DND-41 (cell line): ENCODE measurements around the gene CYSLTR2.

Source experiments
- ATAC-seq: fragments of 200-7000 bp; cut with Tn5 transposase; 3 replicates; pipeline ENCODE4 v1.9.1; 2021; ENCODE audit warnings: low read depth; ENCODE audit not compliant: insufficient read depth
- DNase-seq: peaks from one replicate; pipeline ENCODE4 v3.0.0-alpha.2; 2020
- H2AFZ ChIP-seq: 2 replicates; pipeline ENCODE4 v1.6.0; 2012; ENCODE audit warnings: low read depth, low read length
- H3K27ac ChIP-seq: 2 replicates; pipeline ENCODE4 v1.5.1; 2012; ENCODE audit warnings: low read length, inconsistent platforms
- H3K27me3 ChIP-seq: fragments of 200-600 bp; sonication (generic); 2 replicates; pipeline ENCODE4 v1.6.0; 2012; ENCODE audit warnings: low read length, mild to moderate bottlenecking, inconsistent platforms; ENCODE audit not compliant: insufficient read depth, poor library complexity
- H3K36me3 ChIP-seq: 2 replicates; pipeline ENCODE4 v1.5.1; 2012; ENCODE audit warnings: low read length, inconsistent platforms; ENCODE audit not compliant: insufficient read depth
- H3K4me1 ChIP-seq: 2 replicates; pipeline ENCODE4 v1.5.1; 2012; ENCODE audit warnings: mild to moderate bottlenecking, low read length; ENCODE audit not compliant: insufficient read depth
- H3K4me2 ChIP-seq: 2 replicates; pipeline ENCODE4 v1.6.0; 2012; ENCODE audit warnings: mild to moderate bottlenecking, moderate library complexity, low read length, inconsistent platforms; ENCODE audit not compliant: insufficient read depth
- H3K4me3 ChIP-seq, 2 experiments: fragments of 200-600 bp in 1 of 2; shearing (Covaris generic) in 1 of 2; 2 replicates each; pipeline ENCODE4 v1.5.1; 2012 to 2016; ENCODE audit warnings: inconsistent platforms in 2 of 2, low read length in 2 of 2, mild to moderate bottlenecking in 2 of 2, low read depth in 1 of 2, moderate library complexity in 1 of 2
- H3K79me2 ChIP-seq: 2 replicates; pipeline ENCODE4 v1.6.0; 2012; ENCODE audit warnings: low read length, inconsistent platforms; ENCODE audit not compliant: insufficient read depth
- H3K9ac ChIP-seq: 2 replicates; pipeline ENCODE4 v1.6.0; 2012; ENCODE audit warnings: low read depth, mild to moderate bottlenecking, inconsistent platforms, low read length, moderate library complexity
- H3K9me3 ChIP-seq: 2 replicates; pipeline ENCODE4 v1.5.1; 2012; ENCODE audit warnings: low read length, moderate library complexity, mild to moderate bottlenecking, inconsistent platforms; ENCODE audit not compliant: insufficient read depth, severe bottlenecking
- H4K20me1 ChIP-seq: 2 replicates; pipeline ENCODE4 v1.6.0; 2012; ENCODE audit warnings: low read length; ENCODE audit not compliant: insufficient read depth
- EZH2 ChIP-seq: IDR thresholded peaks from 3 replicates; pipeline ENCODE4 v1.6.1; 2012; ENCODE audit warnings: borderline replicate concordance, low read depth, mild to moderate bottlenecking, moderate library complexity, low read length, inconsistent platforms; ENCODE audit not compliant: severe bottlenecking
- TF ChIP-seq, protein P1 (sequence below): IDR thresholded peaks from 2 replicates; pipeline ENCODE4 v1.5.1; 2012; ENCODE audit warnings: borderline replicate concordance, low read length, moderate library complexity, mild to moderate bottlenecking; ENCODE audit not compliant: poor library complexity, severe bottlenecking; ENCODE audit errors: extremely low read depth

Gene CYSLTR2

DNA sequence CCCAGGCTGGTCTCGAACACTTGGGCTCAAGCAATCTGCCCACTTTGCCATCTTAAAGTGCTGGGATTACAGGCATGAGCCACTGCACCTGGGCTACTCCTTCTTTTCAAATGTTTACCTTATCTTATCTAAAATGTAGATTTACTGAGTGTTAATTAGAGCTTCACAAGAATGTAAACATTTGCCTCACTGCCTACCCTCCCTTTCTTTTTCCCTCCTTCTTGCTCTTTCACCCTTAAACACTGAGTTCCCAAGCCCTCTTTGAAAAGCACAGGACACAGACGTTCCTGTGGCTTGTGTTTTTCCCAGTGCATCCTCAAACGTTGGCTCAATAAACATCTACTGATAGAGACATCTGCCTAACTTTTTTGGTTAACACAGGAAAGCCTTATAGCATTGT is 32.7 kb upstream of the CYSLTR2 start:
- DNase-seq (no peak), ATAC-seq (no peak)
- Histone ChIP-seq H3K36me3 (no peaks in the 10 kb centered on the region), H4K20me1 (no peaks in the 10 kb centered on the region), H3K9ac (no peak overlapping the region), H3K4me3 (no peak overlapping the region), H3K4me1 (peaks cover 25% of the 10 kb centered on the region), H2AFZ (no peak overlapping the region; the same call in 1 of the 2 replicates), H3K4me2 (no peak overlapping the region), H3K27ac (no peak overlapping the region), H3K27me3 (no peaks in the 10 kb centered on the region), H3K9me3 (peaks cover 39% of the 10 kb centered on the region), H3K79me2 (no peaks in the 10 kb centered on the region)
- TF ChIP-seq EZH2 = no peak
- TF ChIP-seq, protein P1, sequence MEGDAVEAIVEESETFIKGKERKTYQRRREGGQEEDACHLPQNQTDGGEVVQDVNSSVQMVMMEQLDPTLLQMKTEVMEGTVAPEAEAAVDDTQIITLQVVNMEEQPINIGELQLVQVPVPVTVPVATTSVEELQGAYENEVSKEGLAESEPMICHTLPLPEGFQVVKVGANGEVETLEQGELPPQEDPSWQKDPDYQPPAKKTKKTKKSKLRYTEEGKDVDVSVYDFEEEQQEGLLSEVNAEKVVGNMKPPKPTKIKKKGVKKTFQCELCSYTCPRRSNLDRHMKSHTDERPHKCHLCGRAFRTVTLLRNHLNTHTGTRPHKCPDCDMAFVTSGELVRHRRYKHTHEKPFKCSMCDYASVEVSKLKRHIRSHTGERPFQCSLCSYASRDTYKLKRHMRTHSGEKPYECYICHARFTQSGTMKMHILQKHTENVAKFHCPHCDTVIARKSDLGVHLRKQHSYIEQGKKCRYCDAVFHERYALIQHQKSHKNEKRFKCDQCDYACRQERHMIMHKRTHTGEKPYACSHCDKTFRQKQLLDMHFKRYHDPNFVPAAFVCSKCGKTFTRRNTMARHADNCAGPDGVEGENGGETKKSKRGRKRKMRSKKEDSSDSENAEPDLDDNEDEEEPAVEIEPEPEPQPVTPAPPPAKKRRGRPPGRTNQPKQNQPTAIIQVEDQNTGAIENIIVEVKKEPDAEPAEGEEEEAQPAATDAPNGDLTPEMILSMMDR = no peak

DNA sequence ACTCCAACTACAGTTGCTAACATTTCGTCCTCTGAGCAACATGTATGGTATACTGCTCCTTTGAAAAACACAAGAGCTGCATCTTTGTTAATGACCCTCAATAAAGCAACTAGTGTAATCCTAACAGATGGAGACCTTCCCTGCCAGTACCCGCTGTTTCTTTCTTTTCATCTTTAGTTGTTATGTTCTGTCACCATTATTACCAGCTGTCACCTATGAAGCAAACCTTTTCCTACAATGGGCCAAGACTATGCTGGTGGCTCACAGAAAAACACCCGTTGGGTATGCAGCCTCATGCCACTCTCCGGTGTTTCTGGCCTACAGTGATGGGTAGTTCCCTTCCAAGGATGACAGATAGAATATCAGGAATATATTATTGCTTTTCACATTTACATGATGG is 29.7 kb upstream of the CYSLTR2 start:
- ATAC-seq (no peak), DNase-seq (no peak)
- H3K9ac ChIP-seq = no peak overlapping the region
- H3K27ac ChIP-seq = peak overlapping the region; percentile 93
- H3K4me2 ChIP-seq = no peak overlapping the region
- no peak overlapping the region for H3K4me3 ChIP-seq
- TF ChIP-seq EZH2 = no peak
- TF ChIP-seq, protein P1 = no peak
- H4K20me1 ChIP-seq = no peaks in the 10 kb centered on the region
- no peaks in the 10 kb centered on the region for H3K79me2 ChIP-seq
- peaks cover 36% of the 10 kb centered on the region for H3K9me3 ChIP-seq
- H3K27me3 ChIP-seq = no peaks in the 10 kb centered on the region
- H3K36me3 ChIP-seq = no peaks in the 10 kb centered on the region
- H2AFZ ChIP-seq = no peak overlapping the region
- H3K4me1 ChIP-seq = peaks cover 43% of the 10 kb centered on the region

DNA sequence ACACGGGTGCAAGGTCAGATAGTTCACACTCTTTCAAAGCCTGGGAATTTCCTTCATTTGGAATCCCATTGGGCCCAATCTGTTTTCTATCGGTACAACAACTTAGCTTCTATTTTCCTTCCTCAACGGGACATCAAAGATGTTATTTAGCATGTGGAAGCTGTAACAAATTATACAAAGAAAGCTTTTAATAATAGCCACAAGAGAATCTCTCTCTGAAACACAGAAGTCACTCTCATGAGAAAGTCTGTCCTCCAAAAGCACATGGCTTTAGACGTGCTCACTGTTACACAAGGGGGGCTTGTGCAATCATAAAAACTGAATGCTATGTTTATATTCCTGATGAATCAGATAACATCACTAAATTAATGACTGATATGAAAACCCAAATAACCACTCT is 28.9 kb upstream of the CYSLTR2 start:
- DNase-seq = no peak
- no peaks in the 10 kb centered on the region for H3K27me3 ChIP-seq
- no peaks in the 10 kb centered on the region for H3K36me3 ChIP-seq
- H3K4me3 ChIP-seq = no peak overlapping the region; a peak in 1 of 4 replicates
- peaks cover 43% of the 10 kb centered on the region for H3K4me1 ChIP-seq
- no peak for ATAC-seq
- no peaks in the 10 kb centered on the region for H3K79me2 ChIP-seq
- no peak for TF ChIP-seq EZH2
- TF ChIP-seq, protein P1 = no peak
- H3K9me3 ChIP-seq = peaks cover 31% of the 10 kb centered on the region
- H3K9ac ChIP-seq = peak overlapping the region; percentile 56; the same call in 1 of the 2 replicates
- H3K27ac ChIP-seq = peak overlapping the region; percentile 93
- peak overlapping the region; percentile 20; the same call in 1 of the 2 replicates for H2AFZ ChIP-seq
- no peak overlapping the region for H3K4me2 ChIP-seq
- no peaks in the 10 kb centered on the region for H4K20me1 ChIP-seq
